GM12878 (cell line): ENCODE measurements around the gene PTPN13. TPM values are rescaled to one million over a fixed set of nuclear protein-coding genes. Genes with fewer than 3 reads are reported as not detected.

Experiments
- ATAC-seq: fragments of 200-7000 bp; cut with Tn5 transposase; 3 replicates; pipeline ENCODE4 v1.9.1; 2020; ENCODE audit warnings: mild to moderate bottlenecking, moderate library complexity
- BruUV-seq: library from RNA; stranded (reverse); fragments of 400-500 nt; replicated peaks from 2 replicates; lab custom pipeline; 2021; lab: Mats Ljungman, UMichigan
- CTCF ChIA-PET: fragments of 300-600 bp; sonication (Branson Sonifier 250); formaldehyde crosslinking; extraction: SDS; loops from one replicate; lab custom pipeline; 2021; ENCODE audit warnings: inconsistent platforms; lab: Yijun Ruan, JAX
- POLR2A ChIA-PET: fragments of 350-600 bp; formaldehyde crosslinking; extraction: SDS; loops from one replicate; lab custom pipeline; 2021; ENCODE audit warnings: inconsistent platforms; lab: Charles Lee
- RAD21 ChIA-PET: fragments of 300-600 bp; sonication (Branson Sonifier 250); formaldehyde crosslinking; loops from one replicate; lab custom pipeline; 2023; ENCODE audit warnings: antibody characterized with exemption; ENCODE audit not compliant: unreplicated experiment; lab: Charles Lee
- SMC1A ChIA-PET: fragments of 300-600 bp; sonication (Branson Sonifier 250); formaldehyde crosslinking; loops from one replicate; lab custom pipeline; 2023; ENCODE audit not compliant: unreplicated experiment, uncharacterized antibody; lab: Charles Lee
- DNase-seq: peaks from one replicate; pipeline ENCODE4 v3.0.0-alpha.2; 2011; ENCODE audit warnings: low read depth, low spot score
- FAIRE-seq: peaks from 3 replicates; lab custom pipeline; 2011; peaks lifted over from hg19 to GRCh38; lab: Jason Lieb, UNC
- H2AFZ ChIP-seq: 2 replicates; pipeline ENCODE4 v1.6.0; 2011; ENCODE audit warnings: low read depth, low read length, control low read depth; ENCODE audit not compliant: control insufficient read depth
- H3K27ac ChIP-seq: 2 replicates; pipeline ENCODE4 v1.5.1; 2011; ENCODE audit warnings: control low read depth; ENCODE audit not compliant: control insufficient read depth, insufficient read depth
- H3K27me3 ChIP-seq, 2 experiments: replicated peaks in 1 of 2; 2 replicates each; pipeline versions ENCODE4 v1.6.0 to v1.6.1; 2011; ENCODE audit warnings: low read length in 1 of 2; ENCODE audit not compliant: control insufficient read depth in 2 of 2, insufficient read depth in 2 of 2
- H3K36me3 ChIP-seq, 2 experiments: 2 replicates each; pipeline ENCODE4 v1.5.1; 2011; ENCODE audit warnings: low read length in 1 of 2; ENCODE audit not compliant: control insufficient read depth in 2 of 2, insufficient read depth in 2 of 2
- H3K4me1 ChIP-seq: 2 replicates; pipeline ENCODE4 v1.6.1; 2011; ENCODE audit warnings: mild to moderate bottlenecking, low read length, moderate library complexity, mixed read lengths; ENCODE audit not compliant: control insufficient read depth, insufficient read depth
- H3K4me2 ChIP-seq: 2 replicates; pipeline ENCODE4 v1.6.0; 2011; ENCODE audit warnings: control low read depth; ENCODE audit not compliant: control insufficient read depth, insufficient read depth
- H3K4me3 ChIP-seq: fragments of 200-600 bp; sonication (generic); 2 replicates; pipeline ENCODE4 v1.5.1; 2016
- H3K79me2 ChIP-seq: 2 replicates; pipeline ENCODE4 v1.6.0; 2011; ENCODE audit warnings: low read length; ENCODE audit not compliant: control insufficient read depth, insufficient read depth
- H3K9ac ChIP-seq: 2 replicates; pipeline ENCODE4 v1.8.0; 2011; ENCODE audit warnings: low read length, control low read depth, mixed read lengths; ENCODE audit not compliant: control insufficient read depth, insufficient read depth
- H3K9me3 ChIP-seq: replicated peaks from 3 replicates; pipeline ENCODE4 v1.5.1; 2011; ENCODE audit warnings: mild to moderate bottlenecking, low read length; ENCODE audit not compliant: control insufficient read depth, insufficient read depth
- H4K20me1 ChIP-seq: 2 replicates; pipeline ENCODE4 v1.6.0; 2011; ENCODE audit not compliant: control insufficient read depth, insufficient read depth
- BRCA1 ChIP-seq: IDR thresholded peaks from 2 replicates; pipeline ENCODE4 v1.6.1; 2011; ENCODE audit warnings: low read depth, low read length, improper control_type of control experiment
- CREM ChIP-seq: IDR thresholded peaks from 2 replicates; pipeline ENCODE4 v1.6.1; 2014; ENCODE audit warnings: antibody characterized with exemption, low read depth
- ESRRA ChIP-seq: IDR thresholded peaks from 2 replicates; pipeline ENCODE4 v1.6.1; 2012; ENCODE audit warnings: mild to moderate bottlenecking, low read length, improper control_type of control experiment
- JUNB ChIP-seq: IDR thresholded peaks from 2 replicates; pipeline ENCODE4 v1.6.1; 2016; ENCODE audit warnings: antibody characterized with exemption, mild to moderate bottlenecking
- JUND ChIP-seq: IDR thresholded peaks from 2 replicates; pipeline ENCODE4 v1.6.1; 2012; ENCODE audit warnings: low read depth, mild to moderate bottlenecking, low read length, improper control_type of control experiment, moderate library complexity
- MLLT1 ChIP-seq: fragments of 450-650 bp; IDR thresholded peaks from 2 replicates; pipeline ENCODE4 v1.6.1; 2016; ENCODE audit warnings: mild to moderate bottlenecking
- NKRF ChIP-seq: fragments of 450-650 bp; conservative IDR thresholded peaks from 2 replicates; pipeline ENCODE4 v1.6.1; 2017; ENCODE audit warnings: mild to moderate bottlenecking, moderate library complexity
- SMAD5 ChIP-seq: IDR thresholded peaks from 2 replicates; pipeline ENCODE4 v1.6.1; 2016; ENCODE audit warnings: antibody characterized with exemption, low read depth
- TCF3 ChIP-seq: IDR thresholded peaks from 2 replicates; pipeline ENCODE4 v1.6.1; 2012; ENCODE audit warnings: low read depth, mild to moderate bottlenecking, low read length, borderline replicate concordance; ENCODE audit not compliant: insufficient read depth
- WRNIP1 ChIP-seq: IDR thresholded peaks from 2 replicates; pipeline ENCODE4 v1.6.1; 2011; ENCODE audit warnings: low read depth, low read length, improper control_type of control experiment, borderline replicate concordance
- ZBTB4 ChIP-seq: fragments of 450-650 bp; formaldehyde crosslinking; IDR thresholded peaks from 2 replicates; pipeline ENCODE4 v1.4.0; 2022; ENCODE audit warnings: mild to moderate bottlenecking, moderate library complexity
- ZNF24 ChIP-seq: fragments of 450-650 bp; IDR thresholded peaks from 2 replicates; pipeline ENCODE4 v1.6.1; 2017; ENCODE audit warnings: antibody characterized with exemption, mild to moderate bottlenecking
- WGBS: methylation state at CpG from one replicate; pipeline ENCODE4 v1.1.6; 2016; ENCODE audit warnings: low lambda C conversion rate; ENCODE audit not compliant: insufficient replicate concordance, insufficient coverage; ENCODE audit errors: missing lambda C conversion rate; 5-methylcytosine and 5-hydroxymethylcytosine counted together
- in situ Hi-C: fragments of 300-500 bp; cut with MboI; formaldehyde crosslinking; loops from 9 replicates; pipeline ENCODE4 v1.14.3; 2018; ENCODE audit warnings: mixed read lengths
- intact Hi-C: fragments of 100-400 bp; cut with micrococcal nuclease; formaldehyde crosslinking; loops from one replicate; pipeline ENCODE4 v1.14.2; 2022; ENCODE audit not compliant: unreplicated experiment
- polyA plus RNA-seq, 11 experiments: library from polyadenylated mRNA; depleted of rRNA in 4 of 11; unstranded in 6 of 11; stranded (reverse) in 5 of 11; fragments of >200 nt; fragmentation: Nextera tagmentation in 4 of 11; fragmentation: Illumina TruSeq in 1 of 11; extraction: Ambion mirVana in 4 of 11; extraction: Trizol in 1 of 11; gene quantifications; 1 replicate in 1 of 11; 2 replicates in 10 of 11; pipeline versions ENCODE4 v1.2.1 to v1.2.3, GENCODE V29; 2011 to 2016; ENCODE audit warnings: inconsistent platforms in 2 of 11, missing spikeins in 2 of 11, low read depth in 1 of 11
- total RNA-seq, 4 experiments: library from RNA; depleted of rRNA in 3 of 4; stranded (reverse); fragments of >200 nt in 3 of 4; fragmentation: Illumina TruSeq in 1 of 4; extraction: Trizol in 1 of 4; gene quantifications; 2 replicates each; pipeline versions ENCODE4 v1.2.1 to v1.2.3, GENCODE V29; 2013 to 2021

The PTPN13 gene
- total and polyA plus RNA-seq, 10 of the 15 experiments (the other 5 are each of a cell fraction or from before 2014, with no cell fraction given): 8.5 to 69.4 (median 33.9) TPM

- no peak for TF ChIP-seq ZBTB4
- TF ChIP-seq JUNB: peak; percentile 55
Observed at GRCh38 chr4:86644892-86645291, 50.8 kb downstream of the PTPN13 start (continued).

GRCh38 chr4:86652332-86652932 lies 58.3 kb downstream of the PTPN13 start:
- Histone ChIP-seq H4K20me1 (no peaks in the 10 kb centered on the region), H3K36me3 (no peaks in the 10 kb centered on the region; a peak in 1 of 4 replicates), H3K4me2 (no peak overlapping the region), H3K27me3 (no peaks in the 10 kb centered on the region), H2AFZ (no peak overlapping the region), H3K79me2 (no peaks in the 10 kb centered on the region), H3K9ac (no peak overlapping the region), H3K4me1 (no peaks in the 10 kb centered on the region), H3K27ac (no peak overlapping the region), H3K9me3 (peaks cover 1% of the 10 kb centered on the region; the same call in 1 of the 3 replicates), H3K4me3 (no peak overlapping the region)
- no peak for DNase-seq
- no peak for ATAC-seq
- CTCF ChIA-PET: interaction anchor here (1.1 kb wide), 1 partner anchor 58 kb away, joined by 3 read pairs; the partner anchor contains the start of gene PTPN13
- WGBS: 64% methylated on average over 1 of the region's 1 CpG
- BruUV-seq: no TSS peak
- RAD21 ChIA-PET: interaction anchor here (1.0 kb wide), 1 partner anchor 58 kb away, joined by 3 read pairs; the partner anchor contains the start of gene PTPN13
- POLR2A ChIA-PET: no interaction called here
- in situ Hi-C loops: no loop called here
- no peak for FAIRE-seq
- intact Hi-C loops: no loop called here
- SMC1A ChIA-PET: interaction anchor here (1.2 to 1.9 kb wide), 2 partner anchors 9 to 156 kb away, joined by 3 to 7 read pairs; no protein-coding TSS in a partner anchor
- no peak for TF ChIP-seq NKRF
- no peak for TF ChIP-seq MLLT1
- no peak for TF ChIP-seq BRCA1
- TF ChIP-seq WRNIP1: no peak
- TF ChIP-seq ESRRA: no peak
- no peak for TF ChIP-seq ZNF24
- TF ChIP-seq SMAD5: no peak
- no peak for TF ChIP-seq CREM
- TF ChIP-seq JUND: no peak
- no peak for TF ChIP-seq TCF3
